Glutamatergic neuron (in vitro differentiated cells): Measurements from ENCODE around the gene ESR2. TPM values are rescaled to one million over a fixed set of nuclear protein-coding genes. Genes with fewer than 3 reads are reported as not detected.

Source experiments
- DNase-seq: peaks from one replicate; pipeline ENCODE4 v3.0.0; 2022
- H3K27ac Mint-ChIP-seq: one replicate; pipeline ENCODE4 v1.8.0; 2020; ENCODE audit warnings: mild to moderate bottlenecking, mixed read lengths, inconsistent platforms; ENCODE audit not compliant: unreplicated experiment
- H3K27me3 Mint-ChIP-seq: one replicate; pipeline ENCODE4 v1.8.0; 2020; ENCODE audit warnings: mild to moderate bottlenecking, moderate library complexity, mixed read lengths, inconsistent platforms; ENCODE audit not compliant: unreplicated experiment
- H3K36me3 Mint-ChIP-seq: one replicate; pipeline ENCODE4 v1.8.0; 2020; ENCODE audit warnings: mild to moderate bottlenecking, mixed read lengths, inconsistent platforms; ENCODE audit not compliant: unreplicated experiment
- H3K4me1 Mint-ChIP-seq: one replicate; pipeline ENCODE4 v1.8.0; 2020; ENCODE audit warnings: mild to moderate bottlenecking, low read depth, mixed read lengths, inconsistent platforms; ENCODE audit not compliant: unreplicated experiment
- H3K4me3 Mint-ChIP-seq: one replicate; pipeline ENCODE4 v1.8.0; 2020; ENCODE audit warnings: mild to moderate bottlenecking, mixed read lengths, inconsistent platforms; ENCODE audit not compliant: unreplicated experiment
- H3K9me3 Mint-ChIP-seq: one replicate; pipeline ENCODE4 v1.8.0; 2020; ENCODE audit warnings: mild to moderate bottlenecking, moderate library complexity, mixed read lengths, inconsistent platforms; ENCODE audit not compliant: unreplicated experiment
- CTCF ChIP-seq: fragments of 200-600 bp; sonication (generic); IDR thresholded peaks from one replicate; pipeline ENCODE4 v1.5.0; 2021; ENCODE audit not compliant: partially characterized antibody, unreplicated experiment
- total RNA-seq: library from RNA; stranded (reverse); fragmentation: NEBNext Ultra II Directional; extraction: Animal tissue kit (Norgen Biotek cat#: 25700); gene quantifications from one replicate; pipeline ENCODE4 v1.2.1, GENCODE V29; 2021; ENCODE audit not compliant: unreplicated experiment

The ESR2 gene
- total RNA-seq, 1 donor from 2014 or later = 0.66 TPM

- no peak overlapping the region for H3K4me3 Mint-ChIP-seq
- H3K27me3 Mint-ChIP-seq = no peaks in the 10 kb centered on the region
- TF ChIP-seq CTCF = no peak
Measured at GRCh38 chr14:64174922-64175782, 119.0 kb downstream of the ESR2 start.

GRCh38 chr14:64170181-64170580 is 124.0 kb downstream of the ESR2 start:
- H3K36me3 Mint-ChIP-seq = no peaks in the 10 kb centered on the region
- H3K4me1 Mint-ChIP-seq = no peaks in the 10 kb centered on the region
- no peak for TF ChIP-seq CTCF
- DNase-seq = no peak
- no peaks in the 10 kb centered on the region for H3K9me3 Mint-ChIP-seq
- H3K4me3 Mint-ChIP-seq = no peak overlapping the region
- H3K27me3 Mint-ChIP-seq = no peaks in the 10 kb centered on the region
- no peak overlapping the region for H3K27ac Mint-ChIP-seq

More at GRCh38 chr14:64174922-64175782, 119.0 kb downstream of the ESR2 start:
- H3K9me3 Mint-ChIP-seq = no peaks in the 10 kb centered on the region
- H3K4me1 Mint-ChIP-seq = no peaks in the 10 kb centered on the region
- no peaks in the 10 kb centered on the region for H3K36me3 Mint-ChIP-seq
- no peak for DNase-seq
- no peak overlapping the region for H3K27ac Mint-ChIP-seq

- Mint-ChIP-seq H3K27ac (no peak overlapping the region), H3K9me3 (no peaks in the 10 kb centered on the region), H3K4me3 (no peak overlapping the region), H3K36me3 (no peaks in the 10 kb centered on the region), H3K27me3 (no peaks in the 10 kb centered on the region), H3K4me1 (no peaks in the 10 kb centered on the region)
- TF ChIP-seq CTCF = no peak
- no peak for DNase-seq
Measured at GRCh38 chr14:64159588-64159987, 134.6 kb downstream of the ESR2 start.

- H3K36me3 Mint-ChIP-seq = no peaks in the 10 kb centered on the region
Measured at GRCh38 chr14:64158608-64159007, 135.6 kb downstream of the ESR2 start.

More at GRCh38 chr14:64158608-64159007, 135.6 kb downstream of the ESR2 start:
- Mint-ChIP-seq H3K27ac (no peak overlapping the region), H3K4me1 (no peaks in the 10 kb centered on the region), H3K4me3 (no peak overlapping the region), H3K27me3 (no peaks in the 10 kb centered on the region), H3K9me3 (no peaks in the 10 kb centered on the region)
- no peak for TF ChIP-seq CTCF
- no peak for DNase-seq
